NCI-H82 (cell line): ENCODE results near the gene KLHL26.

Experiments used
- DNase-seq: peaks from one replicate; lab custom pipeline; 2025; lab: John Stamatoyannopoulos, UW

The KLHL26 gene

GRCh38 chr19:18603255-18603957 lies 33.4 kb upstream of the KLHL26 start:
- peak; percentile 71 for DNase-seq

- no peak for DNase-seq
Observed at GRCh38 chr19:18603958-18604819, 32.6 kb upstream of the KLHL26 start.

GRCh38 chr19:18604820-18605159 lies 32.0 kb upstream of the KLHL26 start:
- no peak for DNase-seq

- DNase-seq: no peak
Observed at GRCh38 chr19:18605196-18605545, 31.7 kb upstream of the KLHL26 start.

- DNase-seq: no peak
Observed at GRCh38 chr19:18605546-18606280, 31.1 kb upstream of the KLHL26 start.

GRCh38 chr19:18606281-18607225 lies 30.3 kb upstream of the KLHL26 start, which contains the start of gene CRLF1:
TSS of gene CRLF1 (minus strand) at chr19:18606799. CDS start at chr19:18606656, 143 bp downstream.
- DNase-seq: no peak

GRCh38 chr19:18607226-18608101 lies 29.4 kb upstream of the KLHL26 start:
- no peak for DNase-seq

- DNase-seq: no peak
Observed at GRCh38 chr19:18608102-18608804, 28.6 kb upstream of the KLHL26 start.

GRCh38 chr19:18608805-18609716 lies 27.8 kb upstream of the KLHL26 start:
- DNase-seq: no peak

GRCh38 chr19:18609717-18610051 lies 27.1 kb upstream of the KLHL26 start:
- no peak for DNase-seq

GRCh38 chr19:18610245-18610555 lies 26.6 kb upstream of the KLHL26 start:
- DNase-seq: no peak

- DNase-seq: no peak
Observed at GRCh38 chr19:18610556-18611326, 26.1 kb upstream of the KLHL26 start.

GRCh38 chr19:18611327-18612050 lies 25.3 kb upstream of the KLHL26 start:
- peak; percentile 64 for DNase-seq

GRCh38 chr19:18612051-18612771 lies 24.6 kb upstream of the KLHL26 start:
- no peak for DNase-seq

GRCh38 chr19:18612772-18613588 lies 23.8 kb upstream of the KLHL26 start, which contains the start of gene TMEM59L:
TSS of gene TMEM59L (plus strand) at chr19:18612870. CDS start at chr19:18612959, 89 bp downstream.
- DNase-seq: peak; percentile 52
